ENCODE data around the gene TSFM. TPM values are rescaled to one million over a fixed set of nuclear protein-coding genes. Genes with fewer than 3 reads are reported as not detected.

Gene TSFM
- total and polyA plus RNA-seq, 3 donors from 2014 or later, result 26.9 to 51.2 (median 30.0) TPM

- no peak for DNase-seq
- H3K4me3 ChIP-seq, result no peak overlapping the region
- peak overlapping the region in 1 of 2 donors; percentile 25 for H3K27ac ChIP-seq
These were observed 51.1 kb downstream of the TSFM start for GRCh38 chr12:57833672-57834071.

DNA sequence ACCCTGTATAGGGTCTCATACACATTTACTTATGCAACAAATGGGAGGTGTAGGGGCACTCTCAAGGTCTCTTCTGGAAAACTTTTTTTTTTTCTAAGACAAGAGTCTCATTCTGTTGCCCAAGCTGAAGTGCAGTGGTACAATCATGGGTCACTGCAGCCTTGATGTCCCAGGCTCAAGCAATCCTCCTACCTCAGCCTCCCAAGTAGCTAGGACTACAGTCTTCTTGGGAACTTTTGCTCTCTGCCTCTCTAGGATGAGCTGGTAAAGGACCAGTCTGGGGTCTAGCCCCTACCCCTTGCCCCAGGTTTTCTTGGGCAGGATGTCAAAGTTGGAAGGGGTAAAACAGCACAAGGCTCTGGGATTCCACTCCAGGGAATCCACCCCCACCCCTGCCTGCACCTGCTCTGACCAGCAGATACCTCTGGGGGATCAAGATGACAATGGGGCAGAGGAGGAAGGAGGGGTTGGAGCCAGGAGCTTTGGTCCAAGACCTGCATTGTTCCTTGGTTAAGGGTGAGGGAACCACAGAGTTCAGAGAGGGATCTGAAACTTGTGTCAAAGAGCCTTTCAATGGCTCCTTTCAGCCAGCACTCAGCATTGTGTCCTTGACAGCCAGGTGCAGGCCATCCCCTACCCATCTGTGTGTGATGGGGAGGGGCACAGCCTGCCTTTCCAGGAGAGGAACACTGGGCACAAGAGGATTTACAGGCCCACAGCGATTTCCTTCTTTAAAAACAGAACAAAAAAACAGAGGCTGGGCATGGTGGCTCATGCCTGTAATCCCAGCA is 51.7 kb downstream of the TSFM start:
- no peak for DNase-seq
- no peak for TF ChIP-seq POLR2A (IDR thresholded peaks at IDR 0.05)
- TF ChIP-seq, protein P1, sequence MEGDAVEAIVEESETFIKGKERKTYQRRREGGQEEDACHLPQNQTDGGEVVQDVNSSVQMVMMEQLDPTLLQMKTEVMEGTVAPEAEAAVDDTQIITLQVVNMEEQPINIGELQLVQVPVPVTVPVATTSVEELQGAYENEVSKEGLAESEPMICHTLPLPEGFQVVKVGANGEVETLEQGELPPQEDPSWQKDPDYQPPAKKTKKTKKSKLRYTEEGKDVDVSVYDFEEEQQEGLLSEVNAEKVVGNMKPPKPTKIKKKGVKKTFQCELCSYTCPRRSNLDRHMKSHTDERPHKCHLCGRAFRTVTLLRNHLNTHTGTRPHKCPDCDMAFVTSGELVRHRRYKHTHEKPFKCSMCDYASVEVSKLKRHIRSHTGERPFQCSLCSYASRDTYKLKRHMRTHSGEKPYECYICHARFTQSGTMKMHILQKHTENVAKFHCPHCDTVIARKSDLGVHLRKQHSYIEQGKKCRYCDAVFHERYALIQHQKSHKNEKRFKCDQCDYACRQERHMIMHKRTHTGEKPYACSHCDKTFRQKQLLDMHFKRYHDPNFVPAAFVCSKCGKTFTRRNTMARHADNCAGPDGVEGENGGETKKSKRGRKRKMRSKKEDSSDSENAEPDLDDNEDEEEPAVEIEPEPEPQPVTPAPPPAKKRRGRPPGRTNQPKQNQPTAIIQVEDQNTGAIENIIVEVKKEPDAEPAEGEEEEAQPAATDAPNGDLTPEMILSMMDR (IDR thresholded peaks at IDR 0.05), result no peak
- intact Hi-C loops (cut with DNase I; ENCODE audit: low total_unique reads), result loop anchor here (5.0 kb wide), 1 partner anchor 63 kb away; no protein-coding TSS in a partner anchor
- no peak overlapping the region for H3K4me3 ChIP-seq
- no peaks in the 10 kb centered on the region for H3K36me3 ChIP-seq (ENCODE audit: low read depth, missing control alignments)
- no peaks in the 10 kb centered on the region for H3K27me3 ChIP-seq
- no peaks in the 10 kb centered on the region for H3K9me3 ChIP-seq
- WGBS, 2 donors, result 0% methylated on average over 1 of the region's 1 CpG; no CpG with 5 or more reads in 1 of the 2 donors
- H3K4me1 ChIP-seq, result peaks cover 89% of the 10 kb centered on the region
- peak overlapping the region in 1 of 2 donors; percentile 27 for H3K27ac ChIP-seq

More at GRCh38 chr12:57833672-57834071, 51.1 kb downstream of the TSFM start:
- intact Hi-C loops (cut with DNase I; ENCODE audit: low total_unique reads), result loop anchor here (5.0 kb wide), 1 partner anchor 64 kb away; no protein-coding TSS in a partner anchor
- TF ChIP-seq POLR2A (IDR thresholded peaks at IDR 0.05), result no peak
- TF ChIP-seq, protein P1 (IDR thresholded peaks at IDR 0.05), result no peak
- no peaks in the 10 kb centered on the region for H3K27me3 ChIP-seq
- H3K36me3 ChIP-seq (ENCODE audit: low read depth, missing control alignments), result no peaks in the 10 kb centered on the region
- H3K9me3 ChIP-seq, result no peaks in the 10 kb centered on the region
- peaks cover 83% of the 10 kb centered on the region for H3K4me1 ChIP-seq
- 73 to 75% methylated on average over 3 of the region's 3 CpGs for WGBS, 2 donors

DNA sequence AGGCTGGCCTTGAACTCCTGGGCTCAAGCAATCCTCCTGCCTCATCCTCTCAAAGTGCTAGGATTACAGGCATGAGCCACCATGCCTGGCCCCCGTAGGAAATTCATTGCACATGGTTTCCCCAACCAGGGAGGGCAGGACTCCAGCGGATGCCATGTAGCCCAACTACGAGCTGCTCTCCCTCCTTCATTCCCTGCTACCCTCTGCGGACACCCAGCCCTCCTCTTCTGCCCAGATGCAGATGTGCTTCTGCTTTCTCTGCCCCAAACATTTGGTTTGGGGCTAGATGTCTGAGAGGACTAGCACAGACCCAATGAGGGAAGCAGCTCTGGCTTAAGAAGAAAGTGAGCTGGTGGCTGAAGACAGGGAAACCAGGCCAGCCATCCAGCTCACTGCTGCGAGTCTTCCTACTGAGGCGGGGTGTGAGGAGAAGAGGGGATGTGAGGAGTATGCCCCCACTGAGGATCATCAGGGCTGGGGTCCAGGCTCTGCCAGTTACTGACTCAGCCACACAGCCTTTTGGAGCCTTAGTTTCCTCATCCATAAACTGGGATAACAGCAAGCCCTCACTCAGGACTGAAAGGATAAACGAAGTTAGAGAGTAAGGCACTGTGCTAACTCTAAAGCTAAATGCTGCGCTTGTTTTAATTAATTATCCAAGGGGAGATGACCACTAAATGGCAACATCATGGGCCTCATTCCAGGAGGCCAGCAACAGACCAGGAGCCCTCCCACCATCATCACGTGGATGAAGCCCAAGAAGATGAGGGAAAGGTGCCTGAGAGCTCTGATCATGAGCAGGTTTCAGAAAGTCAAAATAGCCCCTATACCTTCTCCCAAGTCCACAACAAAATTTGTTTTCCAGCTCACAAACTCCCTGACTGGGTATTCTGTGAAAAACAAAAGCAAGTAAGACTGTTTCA is 53.0 kb downstream of the TSFM start:
- Histone ChIP-seq H3K27me3 (no peaks in the 10 kb centered on the region), H3K4me3 (no peak overlapping the region), H3K27ac (peak overlapping the region; percentile 41 to 67), H3K36me3 (ENCODE audit: low read depth, missing control alignments) (no peaks in the 10 kb centered on the region), H3K9me3 (no peaks in the 10 kb centered on the region), H3K4me1 (peaks cover 92% of the 10 kb centered on the region)
- peak; percentile 65 for DNase-seq
- WGBS, 2 donors, result 32 to 47% methylated on average over 7 to 9 of the region's 9 CpGs
- no peak for TF ChIP-seq POLR2A (IDR thresholded peaks at IDR 0.05)
- TF ChIP-seq, protein P1 (IDR thresholded peaks at IDR 0.05), result no peak
- intact Hi-C loops (cut with DNase I; ENCODE audit: low total_unique reads), result no loop called here

DNA sequence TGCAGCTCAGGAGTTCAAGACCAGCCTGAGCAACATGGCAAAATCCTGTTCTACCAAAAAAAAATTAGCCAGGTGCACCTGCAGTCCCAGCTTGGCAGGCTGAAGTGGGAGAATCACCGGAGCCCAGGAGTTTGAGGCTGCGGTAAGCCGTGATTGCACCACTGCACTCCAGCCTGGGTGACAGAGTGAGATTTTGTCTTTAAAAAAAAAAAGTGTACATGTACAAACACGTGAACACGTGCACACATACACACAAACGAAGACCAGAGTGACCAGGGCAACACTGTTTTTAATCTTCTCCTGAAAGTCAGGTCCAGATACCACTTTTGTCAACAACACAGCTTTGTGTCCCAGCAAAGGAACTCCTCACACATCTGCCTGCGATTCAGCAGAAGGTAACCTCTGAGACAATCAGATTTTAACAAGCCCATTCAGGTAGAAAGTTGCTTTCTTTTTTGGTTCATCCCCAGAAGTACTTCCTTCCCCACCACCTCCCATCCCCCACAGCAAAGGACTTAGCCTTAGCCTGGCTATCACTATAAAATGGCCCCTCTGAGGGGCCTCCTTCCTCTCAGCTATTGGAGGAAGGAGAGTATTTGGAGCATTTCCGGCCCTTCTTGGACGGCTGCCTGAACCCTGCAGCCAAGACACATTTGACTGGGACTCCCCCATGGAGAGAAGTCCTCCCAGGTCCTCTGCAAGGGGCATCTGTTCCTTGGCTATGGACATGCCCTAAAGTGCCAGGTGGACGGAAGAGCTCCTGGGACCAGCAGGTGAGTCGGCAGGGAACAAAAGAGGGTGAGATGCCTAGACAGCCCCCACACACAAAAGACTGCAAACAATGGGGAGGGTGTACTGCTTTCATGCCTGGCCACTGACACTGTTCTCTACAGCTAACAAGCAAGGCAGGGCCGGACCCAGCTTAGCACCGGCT is 54.1 kb downstream of the TSFM start:
- no peaks in the 10 kb centered on the region for H3K9me3 ChIP-seq
- H3K27me3 ChIP-seq, result no peaks in the 10 kb centered on the region
- TF ChIP-seq POLR2A (IDR thresholded peaks at IDR 0.05), result no peak
- TF ChIP-seq, protein P1 (IDR thresholded peaks at IDR 0.05), result no peak
- peak; percentile 86 for DNase-seq
- no peak overlapping the region for H3K4me3 ChIP-seq
- H3K27ac ChIP-seq, result peak overlapping the region; percentile 41 to 67
- H3K4me1 ChIP-seq, result peaks cover 94% of the 10 kb centered on the region
- H3K36me3 ChIP-seq (ENCODE audit: low read depth, missing control alignments), result no peaks in the 10 kb centered on the region
- WGBS, 2 donors, result 27 to 37% methylated on average over 11 to 13 of the region's 13 CpGs
- intact Hi-C loops (cut with DNase I; ENCODE audit: low total_unique reads), result no loop called here
